Osteocyte (in vitro differentiated cells): ENCODE measurements around the gene ITGA11. TPM values are rescaled to one million over a fixed set of nuclear protein-coding genes. Genes with fewer than 3 reads are reported as not detected.

Source experiments
- DNase-seq: peaks from one replicate; pipeline ENCODE4 v3.0.0; 2021; ENCODE audit warnings: mixed read lengths; ENCODE audit not compliant: unreplicated experiment; ENCODE audit errors: extremely low spot score
- H3K27ac Mint-ChIP-seq: one replicate; pipeline ENCODE4 v1.8.0; 2021; ENCODE audit warnings: mild to moderate bottlenecking, mixed read lengths; ENCODE audit not compliant: unreplicated experiment
- H3K27me3 Mint-ChIP-seq: one replicate; pipeline ENCODE4 v1.8.0; 2021; ENCODE audit warnings: mixed read lengths; ENCODE audit not compliant: unreplicated experiment
- H3K36me3 Mint-ChIP-seq: one replicate; pipeline ENCODE4 v1.8.0; 2021; ENCODE audit warnings: mixed read lengths; ENCODE audit not compliant: unreplicated experiment
- H3K4me1 Mint-ChIP-seq: one replicate; pipeline ENCODE4 v1.8.0; 2021; ENCODE audit warnings: mixed read lengths; ENCODE audit not compliant: unreplicated experiment
- H3K4me3 Mint-ChIP-seq: one replicate; pipeline ENCODE4 v1.8.0; 2021; ENCODE audit warnings: mild to moderate bottlenecking, moderate library complexity, mixed read lengths; ENCODE audit not compliant: unreplicated experiment
- H3K9me3 Mint-ChIP-seq: one replicate; pipeline ENCODE4 v1.8.0; 2021; ENCODE audit warnings: mixed read lengths; ENCODE audit not compliant: unreplicated experiment
- total RNA-seq: library from RNA; stranded (reverse); gene quantifications from 2 replicates; pipeline ENCODE4 v1.2.1, GENCODE V29; 2021
- TF ChIP-seq, protein P1 (sequence below): fragments of 200-600 bp; sonication (generic); IDR thresholded peaks from 2 replicates; pipeline ENCODE4 v1.5.0; 2021; ENCODE audit warnings: antibody characterized with exemption, mild to moderate bottlenecking, moderate library complexity

ITGA11 gene
- total RNA-seq, 1 donor from 2014 or later, result 1,149 TPM

DNA sequence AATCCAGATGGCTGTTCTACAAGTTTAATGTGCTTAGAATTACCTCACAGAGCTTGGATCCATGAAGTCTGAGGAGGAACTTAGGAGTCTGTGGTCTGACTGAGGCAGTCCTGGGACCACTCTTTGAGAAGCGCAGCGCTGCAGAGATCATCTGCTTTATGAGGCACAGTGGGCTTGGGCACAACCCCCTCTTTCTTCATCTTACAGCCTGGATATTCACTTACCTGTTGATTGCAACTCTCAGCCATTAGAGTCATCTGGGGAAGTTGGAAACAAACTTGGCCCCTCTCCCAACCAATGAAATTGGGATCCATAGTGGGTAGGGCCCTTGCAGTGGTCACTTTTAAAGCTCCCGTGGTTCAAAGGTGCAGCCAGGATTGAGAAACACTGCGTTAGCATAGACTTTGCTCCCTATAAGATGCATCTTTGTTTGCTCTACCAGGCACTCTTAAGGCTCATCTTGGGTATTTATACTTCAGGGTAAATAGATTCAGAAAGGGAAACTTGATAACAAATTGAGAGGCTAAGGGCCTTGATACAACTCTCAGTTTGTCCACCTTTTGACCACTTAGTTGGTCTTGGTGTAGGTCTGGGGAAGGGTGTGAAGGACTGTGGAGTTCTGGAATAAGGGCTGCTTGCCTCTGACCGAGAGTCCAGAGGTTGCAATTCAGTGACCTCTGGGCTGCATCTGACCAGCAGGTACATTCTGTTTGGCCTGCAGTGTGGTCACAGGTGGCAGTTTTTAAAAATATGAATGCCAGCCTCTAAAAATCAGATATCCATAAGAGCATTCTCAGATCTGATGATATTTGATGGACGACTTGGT lies 131.6 kb downstream of the ITGA11 start:
- no peaks in the 10 kb centered on the region for H3K27me3 Mint-ChIP-seq
- H3K36me3 Mint-ChIP-seq, result peaks cover 63% of the 10 kb centered on the region
- no peak overlapping the region for H3K27ac Mint-ChIP-seq
- H3K4me1 Mint-ChIP-seq, result peaks cover 47% of the 10 kb centered on the region
- no peaks in the 10 kb centered on the region for H3K9me3 Mint-ChIP-seq
- TF ChIP-seq, protein P1, sequence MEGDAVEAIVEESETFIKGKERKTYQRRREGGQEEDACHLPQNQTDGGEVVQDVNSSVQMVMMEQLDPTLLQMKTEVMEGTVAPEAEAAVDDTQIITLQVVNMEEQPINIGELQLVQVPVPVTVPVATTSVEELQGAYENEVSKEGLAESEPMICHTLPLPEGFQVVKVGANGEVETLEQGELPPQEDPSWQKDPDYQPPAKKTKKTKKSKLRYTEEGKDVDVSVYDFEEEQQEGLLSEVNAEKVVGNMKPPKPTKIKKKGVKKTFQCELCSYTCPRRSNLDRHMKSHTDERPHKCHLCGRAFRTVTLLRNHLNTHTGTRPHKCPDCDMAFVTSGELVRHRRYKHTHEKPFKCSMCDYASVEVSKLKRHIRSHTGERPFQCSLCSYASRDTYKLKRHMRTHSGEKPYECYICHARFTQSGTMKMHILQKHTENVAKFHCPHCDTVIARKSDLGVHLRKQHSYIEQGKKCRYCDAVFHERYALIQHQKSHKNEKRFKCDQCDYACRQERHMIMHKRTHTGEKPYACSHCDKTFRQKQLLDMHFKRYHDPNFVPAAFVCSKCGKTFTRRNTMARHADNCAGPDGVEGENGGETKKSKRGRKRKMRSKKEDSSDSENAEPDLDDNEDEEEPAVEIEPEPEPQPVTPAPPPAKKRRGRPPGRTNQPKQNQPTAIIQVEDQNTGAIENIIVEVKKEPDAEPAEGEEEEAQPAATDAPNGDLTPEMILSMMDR, result no peak
- H3K4me3 Mint-ChIP-seq, result no peak overlapping the region
- DNase-seq, result no peak

DNA sequence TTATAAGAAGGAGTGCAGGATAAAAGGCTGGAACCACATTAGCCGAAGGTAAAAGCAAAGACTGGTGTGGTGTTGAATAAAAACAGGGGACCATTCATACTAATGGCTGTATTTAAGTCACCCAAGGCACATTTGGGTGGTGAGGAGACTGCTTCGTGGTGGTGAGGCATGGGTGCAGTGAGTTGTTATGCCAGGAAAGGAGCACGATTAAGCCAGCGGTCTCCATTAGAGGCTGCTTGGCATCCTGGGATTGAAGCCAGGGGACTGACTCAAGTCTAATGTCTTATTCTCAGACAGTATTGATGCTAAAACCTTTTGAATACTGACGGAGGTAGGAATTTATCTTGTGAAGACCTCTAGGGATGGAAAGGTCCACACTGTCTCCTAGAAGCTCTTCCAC lies 132.5 kb downstream of the ITGA11 start:
- Mint-ChIP-seq H3K4me1 (peaks cover 43% of the 10 kb centered on the region), H3K27me3 (no peaks in the 10 kb centered on the region), H3K4me3 (no peak overlapping the region), H3K27ac (peak overlapping the region; percentile 71), H3K36me3 (peaks cover 61% of the 10 kb centered on the region), H3K9me3 (no peaks in the 10 kb centered on the region)
- DNase-seq, result no peak
- TF ChIP-seq, protein P1, result no peak

DNA sequence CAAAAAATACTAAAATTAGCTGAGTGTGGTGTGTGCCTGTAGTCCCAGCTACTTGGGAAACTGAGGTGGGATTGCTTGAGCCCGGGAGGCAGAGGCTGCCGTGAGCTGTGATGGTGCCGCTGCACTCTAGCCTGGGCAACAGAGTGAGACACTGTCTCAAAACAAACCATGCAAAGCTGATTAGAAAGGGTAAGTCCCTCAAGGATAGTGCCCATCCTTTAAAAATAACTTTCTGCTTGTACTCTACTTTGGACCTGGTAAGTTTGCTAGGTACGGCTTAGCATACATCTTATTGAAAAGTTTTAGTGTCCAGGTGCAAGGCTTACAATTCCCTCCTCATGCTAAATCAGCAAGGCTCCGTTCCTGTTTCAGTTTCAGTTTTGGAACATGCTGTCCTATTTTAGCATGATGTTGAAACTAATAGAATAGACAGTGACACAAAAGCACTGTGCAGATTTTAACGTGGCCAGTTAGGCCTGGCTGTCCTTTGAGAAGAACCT lies 133.0 kb downstream of the ITGA11 start:
- H3K9me3 Mint-ChIP-seq, result no peaks in the 10 kb centered on the region
- peaks cover 56% of the 10 kb centered on the region for H3K36me3 Mint-ChIP-seq
- H3K27ac Mint-ChIP-seq, result peak overlapping the region; percentile 71
- no peak overlapping the region for H3K4me3 Mint-ChIP-seq
- DNase-seq, result no peak
- peaks cover 43% of the 10 kb centered on the region for H3K4me1 Mint-ChIP-seq
- H3K27me3 Mint-ChIP-seq, result no peaks in the 10 kb centered on the region
- TF ChIP-seq, protein P1, result no peak

DNA sequence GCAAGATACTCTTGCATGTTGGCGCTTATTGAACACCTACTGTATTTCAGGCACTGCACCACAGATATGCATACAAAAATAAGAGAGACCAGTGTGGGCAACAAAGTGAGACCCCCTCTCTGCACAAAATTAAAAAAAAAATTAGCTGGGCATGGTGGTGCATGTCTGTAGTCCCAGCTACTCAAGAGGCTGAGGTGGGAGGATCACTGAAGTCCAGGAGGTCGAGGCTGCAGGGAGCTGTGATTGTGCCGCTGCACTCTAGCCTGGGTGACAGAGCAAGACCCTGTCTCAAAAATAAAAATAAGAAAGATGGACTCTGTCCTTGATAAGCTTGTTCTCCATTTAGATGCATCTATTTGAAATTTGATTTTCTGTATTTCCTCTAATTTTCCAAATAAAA lies 133.6 kb downstream of the ITGA11 start:
- peak overlapping the region; percentile 71 for H3K27ac Mint-ChIP-seq
- no peak overlapping the region for H3K4me3 Mint-ChIP-seq
- H3K9me3 Mint-ChIP-seq, result no peaks in the 10 kb centered on the region
- peaks cover 47% of the 10 kb centered on the region for H3K4me1 Mint-ChIP-seq
- DNase-seq, result peak; percentile 27
- TF ChIP-seq, protein P1, result no peak
- H3K27me3 Mint-ChIP-seq, result no peaks in the 10 kb centered on the region
- peaks cover 60% of the 10 kb centered on the region for H3K36me3 Mint-ChIP-seq

DNA sequence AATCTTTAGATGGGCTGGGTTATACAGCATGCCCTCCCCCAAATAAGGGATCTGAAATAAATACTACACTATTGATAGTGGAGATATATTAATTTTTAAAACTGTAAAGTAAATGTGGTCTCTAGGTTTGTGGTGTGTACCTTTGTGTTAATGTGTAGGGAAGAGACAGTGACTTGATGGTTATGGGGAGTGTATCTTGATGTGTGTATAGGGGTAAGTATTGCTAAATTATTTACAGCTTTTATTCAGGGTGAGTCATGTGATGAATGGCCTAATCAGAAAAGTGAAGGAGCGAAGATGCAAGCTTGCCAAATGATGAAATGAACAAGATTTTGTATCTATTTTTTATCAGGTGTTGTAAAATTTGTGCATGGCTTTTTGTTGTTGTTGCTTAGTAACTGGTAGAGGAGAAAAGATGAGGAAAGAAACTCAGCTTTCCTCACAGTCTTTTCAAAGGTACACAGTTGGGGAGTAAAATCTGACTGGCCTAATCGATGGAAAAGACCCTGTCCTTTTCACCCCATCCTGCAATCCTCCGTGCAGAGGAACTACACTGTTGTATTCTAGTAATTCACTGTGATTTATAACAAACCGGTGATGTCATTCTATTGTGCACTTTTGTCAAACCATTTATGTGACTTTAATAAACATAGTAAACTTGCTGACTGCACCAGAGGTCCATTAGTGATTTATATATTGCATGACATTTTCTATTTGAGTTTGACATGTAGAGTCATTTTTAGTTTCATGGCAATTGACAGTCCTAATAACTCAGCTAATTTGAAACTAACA lies 136.8 kb downstream of the ITGA11 start:
- TF ChIP-seq, protein P1, result no peak
- H3K4me3 Mint-ChIP-seq, result no peak overlapping the region
- peak overlapping the region; percentile 75 for H3K27ac Mint-ChIP-seq
- peaks cover 51% of the 10 kb centered on the region for H3K4me1 Mint-ChIP-seq
- H3K27me3 Mint-ChIP-seq, result no peaks in the 10 kb centered on the region
- H3K9me3 Mint-ChIP-seq, result no peaks in the 10 kb centered on the region
- H3K36me3 Mint-ChIP-seq, result peaks cover 54% of the 10 kb centered on the region
- DNase-seq, result no peak
